ENCODE data around the gene ARHGEF3.
"Not testable (repeated sequence)": the region's sequence is repeated elsewhere in the genome, so short reads cannot be mapped to it uniquely, and the experiment has no call there.

Gene ARHGEF3

DNA sequence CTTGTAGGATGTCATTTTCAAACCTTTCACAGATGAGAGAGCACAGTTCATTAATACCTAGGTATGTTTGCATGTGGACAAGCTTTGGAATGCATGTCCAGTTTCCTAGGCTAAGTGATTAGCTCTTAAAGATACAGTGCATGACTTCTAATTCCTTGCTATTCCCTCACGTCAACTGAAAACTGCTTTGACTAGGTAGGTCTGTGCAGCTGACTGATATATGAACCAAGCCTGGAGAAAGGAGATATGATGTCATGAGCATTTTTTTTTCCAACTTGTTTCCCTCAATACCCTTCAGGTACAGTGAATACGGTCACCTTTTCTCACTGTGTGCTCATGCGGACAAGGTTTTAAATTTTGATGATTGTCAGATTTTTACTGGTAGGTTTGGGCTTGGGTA is 77.1 kb downstream of the ARHGEF3 start:
- Histone ChIP-seq H2BK5ac (ENCODE audit: low read length) (no peak overlapping the region), H3K18ac (ENCODE audit: low read length) (no peak overlapping the region), H4K91ac (ENCODE audit: low read depth, low read length, poor library complexity) (no peak overlapping the region), H4K8ac (ENCODE audit: low read depth, low read length) (no peak overlapping the region), H2BK120ac (ENCODE audit: low read depth, low read length) (no peak overlapping the region), H3K9me3 (replicated peaks in 1 of 2; ENCODE audit: control insufficient read depth in 2 of 2, insufficient read depth in 1 of 2, low read depth in 1 of 2, low read length in 2 of 2) (no peaks in the 10 kb centered on the region), H3K27me3 (ENCODE audit: control insufficient read depth in 3 of 3, insufficient read depth in 3 of 3, low read depth in 1 of 3, low read length in 3 of 3) (no peaks in the 10 kb centered on the region), H2BK12ac (ENCODE audit: low read length) (no peak overlapping the region), H2AFZ (ENCODE audit: low read length) (no peak overlapping the region), H2AK5ac (ENCODE audit: low read depth, low read length) (no peak overlapping the region), H3K4me1 (ENCODE audit: control insufficient read depth in 2 of 2, insufficient read depth in 1 of 2, low read depth in 1 of 2, low read length in 2 of 2) (no peaks in the 10 kb centered on the region), H2BK15ac (ENCODE audit: low read length) (no peak overlapping the region), H3K14ac (ENCODE audit: low read length) (no peak overlapping the region), H3K27ac (replicated peaks; ENCODE audit: low read length) (no peak overlapping the region), H3K4me2 (ENCODE audit: insufficient read depth, low read length, poor library complexity, severe bottlenecking) (no peak overlapping the region), H3K23ac (ENCODE audit: low read depth, low read length, poor library complexity) (no peak overlapping the region), H3K79me1 (ENCODE audit: low read depth, low read length) (no peaks in the 10 kb centered on the region), H3K4me3 (ENCODE audit: low read length in 2 of 2) (no peak overlapping the region), H3K36me3 (replicated peaks in 1 of 2; ENCODE audit: control insufficient read depth in 2 of 2, insufficient read depth in 2 of 2, low read length in 2 of 2) (no peaks in the 10 kb centered on the region), H3K9ac (ENCODE audit: low read depth, low read length, poor library complexity) (no peak overlapping the region), H3K4ac (ENCODE audit: low read length) (no peak overlapping the region)
- no CpG with 5 or more reads among the region's 3 CpGs for WGBS, 2 donors (ENCODE audit: extremely low coverage in 2 of 2, insufficient read length in 2 of 2, insufficient replicate concordance in 1 of 2)
- DNase-seq (ENCODE audit: low spot score), result no peak

DNA sequence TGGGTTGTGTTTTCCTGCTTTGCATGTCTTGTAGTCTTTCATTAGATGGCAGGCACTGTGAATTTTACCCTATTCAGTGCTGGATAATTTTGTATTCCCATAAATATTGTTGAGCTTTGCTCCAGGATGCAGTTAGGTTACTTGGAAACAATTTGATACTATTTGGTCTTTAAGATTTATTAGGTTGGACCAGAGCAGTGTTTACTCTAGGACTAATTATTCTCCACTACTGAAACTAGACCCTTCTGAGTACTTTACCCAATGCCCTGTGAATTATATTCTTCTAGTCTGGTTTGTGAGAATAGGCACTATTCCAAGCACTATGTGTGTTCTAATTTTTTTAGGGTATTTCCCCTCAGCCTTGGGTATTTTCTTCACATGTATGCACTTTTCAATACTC is 80.9 kb downstream of the ARHGEF3 start:
- Histone ChIP-seq H3K14ac (ENCODE audit: low read length) (no peak overlapping the region), H3K9me3 (replicated peaks in 1 of 2; ENCODE audit: control insufficient read depth in 2 of 2, insufficient read depth in 1 of 2, low read depth in 1 of 2, low read length in 2 of 2) (no peaks in the 10 kb centered on the region), H2AK5ac (ENCODE audit: low read depth, low read length) (no peak overlapping the region), H4K91ac (ENCODE audit: low read depth, low read length, poor library complexity) (no peak overlapping the region), H2BK120ac (ENCODE audit: low read depth, low read length) (no peak overlapping the region), H3K4me3 (ENCODE audit: low read length in 2 of 2) (no peak overlapping the region), H3K18ac (ENCODE audit: low read length) (no peak overlapping the region), H2AFZ (ENCODE audit: low read length) (no peak overlapping the region), H3K4me2 (ENCODE audit: insufficient read depth, low read length, poor library complexity, severe bottlenecking) (no peak overlapping the region), H3K27ac (replicated peaks; ENCODE audit: low read length) (no peak overlapping the region), H2BK5ac (ENCODE audit: low read length) (no peak overlapping the region), H4K8ac (ENCODE audit: low read depth, low read length) (no peak overlapping the region), H3K9ac (ENCODE audit: low read depth, low read length, poor library complexity) (no peak overlapping the region), H3K23ac (ENCODE audit: low read depth, low read length, poor library complexity) (no peak overlapping the region), H3K27me3 (ENCODE audit: control insufficient read depth in 3 of 3, insufficient read depth in 3 of 3, low read depth in 1 of 3, low read length in 3 of 3) (no peaks in the 10 kb centered on the region), H3K4me1 (ENCODE audit: control insufficient read depth in 2 of 2, insufficient read depth in 1 of 2, low read depth in 1 of 2, low read length in 2 of 2) (no peaks in the 10 kb centered on the region), H2BK15ac (ENCODE audit: low read length) (no peak overlapping the region), H2BK12ac (ENCODE audit: low read length) (no peak overlapping the region), H3K4ac (ENCODE audit: low read length) (no peak overlapping the region), H3K36me3 (replicated peaks in 1 of 2; ENCODE audit: control insufficient read depth in 2 of 2, insufficient read depth in 2 of 2, low read length in 2 of 2) (no peaks in the 10 kb centered on the region), H3K79me1 (ENCODE audit: low read depth, low read length) (no peaks in the 10 kb centered on the region)
- no peak for DNase-seq (ENCODE audit: low spot score)

DNA sequence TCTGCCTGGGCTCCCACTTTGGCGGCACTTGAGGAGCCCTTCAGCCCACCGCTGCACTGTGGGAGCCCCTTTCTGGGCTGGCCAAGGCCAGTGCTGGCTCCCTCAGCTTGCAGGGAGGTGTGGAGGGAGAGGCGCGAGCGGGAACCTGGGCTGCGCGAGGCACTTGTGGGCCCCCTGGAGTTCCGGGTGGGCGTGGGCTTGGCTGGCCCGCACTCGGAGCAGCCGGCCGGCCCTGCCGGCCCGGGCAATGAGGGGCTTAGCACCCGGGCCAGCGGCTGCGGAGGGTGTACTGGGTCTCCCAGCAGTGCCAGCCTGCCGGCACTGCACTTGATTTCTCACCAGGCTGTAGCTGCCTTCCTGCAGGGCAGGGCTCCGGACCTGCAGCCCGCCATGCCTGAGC is 82.9 kb downstream of the ARHGEF3 start:
- H4K8ac ChIP-seq (ENCODE audit: low read depth, low read length); H3K18ac ChIP-seq (ENCODE audit: low read length); H3K9ac ChIP-seq (ENCODE audit: low read depth, low read length, poor library complexity); H2BK15ac ChIP-seq (ENCODE audit: low read length); DNase-seq (ENCODE audit: low spot score); H2AK5ac ChIP-seq (ENCODE audit: low read depth, low read length); H2BK5ac ChIP-seq (ENCODE audit: low read length); H3K27ac ChIP-seq (replicated peaks; ENCODE audit: low read length); H3K4me1 ChIP-seq (ENCODE audit: control insufficient read depth in 2 of 2, insufficient read depth in 1 of 2, low read depth in 1 of 2, low read length in 2 of 2); H3K4ac ChIP-seq (ENCODE audit: low read length); H3K36me3 ChIP-seq (replicated peaks in 1 of 2; ENCODE audit: control insufficient read depth in 2 of 2, insufficient read depth in 2 of 2, low read length in 2 of 2); H3K4me2 ChIP-seq (ENCODE audit: insufficient read depth, low read length, poor library complexity, severe bottlenecking); H2AFZ ChIP-seq (ENCODE audit: low read length); H3K79me1 ChIP-seq (ENCODE audit: low read depth, low read length); H3K23ac ChIP-seq (ENCODE audit: low read depth, low read length, poor library complexity); H2BK12ac ChIP-seq (ENCODE audit: low read length); H3K14ac ChIP-seq (ENCODE audit: low read length); H2BK120ac ChIP-seq (ENCODE audit: low read depth, low read length); H4K91ac ChIP-seq (ENCODE audit: low read depth, low read length, poor library complexity); H3K27me3 ChIP-seq (ENCODE audit: control insufficient read depth in 3 of 3, insufficient read depth in 3 of 3, low read depth in 1 of 3, low read length in 3 of 3); H3K4me3 ChIP-seq (ENCODE audit: low read length in 2 of 2); H3K9me3 ChIP-seq (replicated peaks in 1 of 2; ENCODE audit: control insufficient read depth in 2 of 2, insufficient read depth in 1 of 2, low read depth in 1 of 2, low read length in 2 of 2): not testable (repeated sequence)
- no CpG with 5 or more reads among the region's 21 CpGs for WGBS, 2 donors (ENCODE audit: extremely low coverage in 2 of 2, insufficient read length in 2 of 2, insufficient replicate concordance in 1 of 2)

DNA sequence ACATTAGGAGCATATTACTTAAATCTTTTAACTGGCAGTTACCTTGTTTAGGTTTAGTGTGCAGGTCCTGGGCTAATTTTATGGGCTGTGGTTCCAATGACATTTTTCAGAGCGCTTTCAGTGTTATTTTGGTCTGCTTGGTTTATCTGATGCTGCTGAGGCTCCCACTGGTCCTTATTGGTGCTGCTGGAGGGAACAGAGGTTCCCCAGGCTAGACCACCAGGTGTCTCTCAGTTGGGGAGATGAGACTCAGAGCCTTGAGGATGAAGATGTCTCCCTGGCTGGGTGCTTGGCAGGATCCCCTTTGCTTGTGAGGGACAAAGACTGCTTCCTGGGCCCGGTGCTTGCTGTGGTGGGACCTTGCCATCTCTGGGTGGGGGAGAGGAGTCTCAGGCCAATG is 90.4 kb downstream of the ARHGEF3 start:
- Histone ChIP-seq H4K8ac (ENCODE audit: low read depth, low read length) (no peak overlapping the region), H3K14ac (ENCODE audit: low read length) (no peak overlapping the region), H3K27me3 (ENCODE audit: control insufficient read depth in 3 of 3, insufficient read depth in 3 of 3, low read depth in 1 of 3, low read length in 3 of 3) (no peaks in the 10 kb centered on the region), H3K27ac (replicated peaks; ENCODE audit: low read length) (no peak overlapping the region), H3K36me3 (replicated peaks in 1 of 2; ENCODE audit: control insufficient read depth in 2 of 2, insufficient read depth in 2 of 2, low read length in 2 of 2) (no peaks in the 10 kb centered on the region), H2BK12ac (ENCODE audit: low read length) (no peak overlapping the region), H3K9ac (ENCODE audit: low read depth, low read length, poor library complexity) (no peak overlapping the region), H2AFZ (ENCODE audit: low read length) (no peak overlapping the region), H3K23ac (ENCODE audit: low read depth, low read length, poor library complexity) (no peak overlapping the region), H2BK15ac (ENCODE audit: low read length) (no peak overlapping the region), H2BK5ac (ENCODE audit: low read length) (no peak overlapping the region), H3K9me3 (replicated peaks in 1 of 2; ENCODE audit: control insufficient read depth in 2 of 2, insufficient read depth in 1 of 2, low read depth in 1 of 2, low read length in 2 of 2) (no peaks in the 10 kb centered on the region), H3K4me3 (ENCODE audit: low read length in 2 of 2) (no peak overlapping the region), H2AK5ac (ENCODE audit: low read depth, low read length) (no peak overlapping the region), H3K4me1 (ENCODE audit: control insufficient read depth in 2 of 2, insufficient read depth in 1 of 2, low read depth in 1 of 2, low read length in 2 of 2) (no peaks in the 10 kb centered on the region), H3K4ac (ENCODE audit: low read length) (no peak overlapping the region), H3K18ac (ENCODE audit: low read length) (no peak overlapping the region), H3K79me1 (ENCODE audit: low read depth, low read length) (no peaks in the 10 kb centered on the region), H2BK120ac (ENCODE audit: low read depth, low read length) (no peak overlapping the region), H4K91ac (ENCODE audit: low read depth, low read length, poor library complexity) (no peak overlapping the region), H3K4me2 (ENCODE audit: insufficient read depth, low read length, poor library complexity, severe bottlenecking) (no peak overlapping the region)
- DNase-seq (ENCODE audit: low spot score), result no peak
- no CpG with 5 or more reads among the region's 2 CpGs for WGBS, 2 donors (ENCODE audit: extremely low coverage in 2 of 2, insufficient read length in 2 of 2, insufficient replicate concordance in 1 of 2)

Data from neuronal stem cell (in vitro differentiated cells).